Right lung (tissue), 10 donors: ENCODE data around the gene RNU11. TPM values are rescaled to one million over a fixed set of nuclear protein-coding genes. Genes with fewer than 3 reads are reported as not detected.
A peak's percentile ranks its signal among the peaks of the same experiment; 100 is the strongest.
"Not testable (repeated sequence)": the region's sequence is repeated elsewhere in the genome, so short reads cannot be mapped to it uniquely, and the experiment has no call there.

ENCODE experiments used
- DNase-seq, 2 donors: peaks; one replicate each; pipeline ENCODE4 v3.0.0-alpha.2; 2013
- long read RNA-seq, 8 donors: transcript quantifications; one replicate each; lab custom pipeline, GENCODE V29; 2026
- polyA plus RNA-seq, 5 donors: library from polyadenylated mRNA; unstranded; fragments of 120-200 nt; gene quantifications; one replicate each; pipeline versions ENCODE4 v1.2.1 to v1.2.3, GENCODE V29; 2013; ENCODE audit warnings: inconsistent platforms in 1 of 5, low replicate concordance in 1 of 5; ENCODE audit not compliant: insufficient read length in 5 of 5, insufficient read depth in 1 of 5

RNU11 gene
- not detected for polyA plus RNA-seq
- long read RNA-seq, donor 1, partial matches to known transcripts: 0 of 2 reads
- long read RNA-seq, donor 1, other reads (novel, unspliced or antisense): 0 of 2 reads
- long read RNA-seq, donor 2, partial matches to known transcripts: 0 of 1 reads
- long read RNA-seq, donor 2, other reads (novel, unspliced or antisense): 0 of 1 reads
- long read RNA-seq, donor 3, partial matches to known transcripts: 0 of 2 reads
- long read RNA-seq, donor 3, other reads (novel, unspliced or antisense): 0 of 2 reads
- long read RNA-seq, donor 4: 0 reads
- long read RNA-seq, donor 5, partial matches to known transcripts: 0 of 1 reads
- long read RNA-seq, donor 5, other reads (novel, unspliced or antisense): 0 of 1 reads
- long read RNA-seq, donor 6, partial matches to known transcripts: 0 of 1 reads
- long read RNA-seq, donor 6, other reads (novel, unspliced or antisense): 0 of 1 reads
- long read RNA-seq, donor 7: 0 reads
- long read RNA-seq, donor 8: 0 reads

DNA sequence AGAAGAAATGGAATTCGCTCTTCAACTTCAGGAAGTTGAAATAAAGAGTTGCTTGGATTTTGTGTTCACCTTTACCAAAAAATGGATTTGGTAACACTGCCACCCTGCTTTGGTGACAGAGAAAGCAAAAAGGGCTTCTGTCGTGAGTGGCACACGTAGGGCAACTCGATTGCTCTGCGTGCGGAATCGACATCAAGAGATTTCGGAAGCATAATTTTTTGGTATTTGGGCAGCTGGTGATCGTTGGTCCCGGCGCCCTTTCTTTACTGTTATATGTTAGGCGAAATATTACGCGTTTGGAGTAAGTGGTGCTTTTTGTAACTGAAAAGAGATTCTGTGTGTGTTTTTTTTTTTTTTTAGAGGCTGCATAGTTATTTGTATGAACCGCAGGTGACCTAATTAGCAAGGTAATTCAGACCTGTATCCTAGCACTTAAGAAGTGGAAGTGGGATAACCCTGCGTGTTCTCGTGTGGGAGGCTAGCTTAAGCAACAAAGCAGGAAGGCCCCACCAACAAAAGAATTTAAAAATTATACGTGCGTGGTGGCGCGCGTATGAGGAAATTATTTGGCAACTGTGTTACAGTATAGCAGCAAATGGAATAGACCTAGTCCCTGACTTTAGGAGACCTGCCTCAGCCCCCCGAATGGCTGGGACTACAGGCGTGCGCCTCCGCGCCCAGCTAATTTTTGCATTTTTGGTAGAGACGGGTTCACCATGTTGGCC is at the start of gene RNU11:
Gene RNU11 (plus strand): TSS at position 127 of the 725 bp plus-strand sequence.
- peak; percentile 96 to 99 for DNase-seq

GRCh38 chr1:28601696-28602095 is 46.7 kb upstream of the RNU11 start:
- no peak for DNase-seq

DNA sequence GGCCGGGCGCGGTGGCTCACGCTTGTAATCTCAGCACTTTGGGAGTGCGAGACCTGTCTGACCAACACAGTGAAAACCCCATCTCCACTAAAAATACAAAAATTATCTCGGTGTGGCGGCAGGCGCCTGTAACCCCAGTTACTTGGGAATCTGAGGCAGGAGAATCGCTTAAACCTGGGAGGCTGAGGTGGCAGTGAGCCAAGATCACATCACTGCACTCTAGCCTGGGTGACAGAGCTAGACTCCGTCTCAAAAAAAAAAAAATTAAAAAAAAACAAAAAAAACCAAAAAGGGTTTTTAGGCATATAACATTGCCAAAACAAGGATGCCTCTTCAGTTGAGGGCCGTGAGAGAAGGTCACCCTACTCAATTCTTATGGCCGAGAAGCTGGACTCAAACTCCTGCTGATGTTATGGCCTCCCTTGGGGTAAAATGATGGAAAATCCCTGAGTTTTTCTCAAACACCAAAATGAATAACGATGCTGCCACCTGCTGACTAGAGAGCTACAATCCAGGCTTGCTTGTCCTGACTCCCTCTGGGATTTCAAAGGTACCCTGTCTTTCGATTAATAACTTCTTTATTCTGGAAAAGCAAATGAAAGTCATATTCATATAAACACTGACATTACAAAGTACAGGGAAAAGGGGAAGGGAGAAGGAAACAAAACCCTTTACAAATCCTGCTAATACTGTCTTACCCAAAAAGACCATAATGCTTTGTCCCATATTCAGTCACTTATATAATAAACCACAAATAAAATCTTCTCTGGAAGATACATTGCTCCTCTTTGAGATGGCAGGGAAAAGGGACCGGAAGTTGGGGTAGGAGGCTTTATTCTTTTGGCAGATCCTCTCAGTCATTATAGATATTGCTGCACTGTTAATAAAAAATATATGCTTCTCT is 45.6 kb upstream of the RNU11 start:
- peak in 1 of 2 donors; percentile 71 for DNase-seq

DNA sequence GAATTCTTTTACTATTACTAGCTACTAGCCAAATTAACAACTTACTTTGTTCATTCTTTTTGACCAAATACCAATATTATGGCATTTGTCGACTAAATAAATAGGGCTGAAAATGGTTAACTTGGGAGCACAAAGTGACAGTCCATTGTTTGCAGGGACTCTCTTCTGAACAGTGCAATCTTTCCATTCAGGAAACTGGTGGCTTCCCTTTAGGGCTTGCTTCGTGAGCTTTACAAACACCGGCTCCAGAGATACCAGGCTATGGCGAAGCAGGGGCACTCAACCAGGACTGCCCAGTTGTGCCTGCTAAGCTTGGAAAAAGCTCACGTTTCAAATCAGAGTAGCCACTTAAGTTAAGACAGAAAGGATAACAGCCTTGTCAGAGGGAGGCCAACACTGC is 44.0 kb upstream of the RNU11 start:
- no peak for DNase-seq

DNA sequence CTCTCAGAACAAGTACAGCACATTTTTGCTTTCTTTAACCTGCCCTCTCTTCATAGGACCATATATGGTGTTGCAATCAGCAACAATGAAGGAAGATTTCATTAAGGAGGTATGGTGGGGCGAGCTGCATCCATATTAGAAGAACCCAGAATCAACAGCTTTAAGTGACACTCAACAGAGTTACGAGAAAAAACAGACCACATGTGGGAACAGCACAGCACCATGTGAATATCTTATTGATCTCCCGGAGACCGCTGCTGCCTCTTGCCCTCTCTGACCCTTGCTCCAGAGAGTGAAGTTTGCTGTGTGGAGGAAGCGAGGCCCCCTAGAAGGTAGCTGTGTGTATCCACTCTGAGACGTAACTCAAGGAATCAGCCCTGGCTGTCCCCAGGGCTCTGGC is 43.4 kb upstream of the RNU11 start:
- no peak for DNase-seq

GRCh38 chr1:28606771-28607170 is 41.6 kb upstream of the RNU11 start:
- no peak for DNase-seq

DNA sequence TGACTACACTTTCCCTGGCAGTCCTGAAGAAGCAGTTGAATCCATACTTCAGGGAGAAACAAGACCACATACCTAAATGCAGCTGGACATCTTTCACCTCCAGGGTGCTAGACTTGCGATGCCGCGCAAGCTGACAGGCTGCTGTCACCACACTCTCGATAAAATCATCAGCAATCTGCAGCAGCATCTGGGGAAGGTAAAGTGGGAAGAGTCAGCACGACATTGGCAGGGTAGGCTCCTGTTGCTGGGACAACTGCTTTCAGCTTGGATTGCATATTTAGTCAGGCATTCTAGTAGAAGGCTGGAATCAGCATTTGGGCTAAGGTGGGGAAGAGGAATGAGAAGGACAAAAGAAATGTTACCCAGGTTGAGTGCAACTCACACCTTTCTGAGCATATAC is 35.2 kb upstream of the RNU11 start:
- DNase-seq: no peak

GRCh38 chr1:28631713-28632112 is 16.7 kb upstream of the RNU11 start:
- no peak for DNase-seq

- no peak for DNase-seq
Measured at GRCh38 chr1:28632560-28632959, 15.8 kb upstream of the RNU11 start.

- no peak for DNase-seq
Measured at GRCh38 chr1:28640766-28641165, 7.6 kb upstream of the RNU11 start.

- DNase-seq: peak in 1 of 2 donors; percentile 16
Measured at GRCh38 chr1:28642056-28642846, 6.1 kb upstream of the RNU11 start.

DNA sequence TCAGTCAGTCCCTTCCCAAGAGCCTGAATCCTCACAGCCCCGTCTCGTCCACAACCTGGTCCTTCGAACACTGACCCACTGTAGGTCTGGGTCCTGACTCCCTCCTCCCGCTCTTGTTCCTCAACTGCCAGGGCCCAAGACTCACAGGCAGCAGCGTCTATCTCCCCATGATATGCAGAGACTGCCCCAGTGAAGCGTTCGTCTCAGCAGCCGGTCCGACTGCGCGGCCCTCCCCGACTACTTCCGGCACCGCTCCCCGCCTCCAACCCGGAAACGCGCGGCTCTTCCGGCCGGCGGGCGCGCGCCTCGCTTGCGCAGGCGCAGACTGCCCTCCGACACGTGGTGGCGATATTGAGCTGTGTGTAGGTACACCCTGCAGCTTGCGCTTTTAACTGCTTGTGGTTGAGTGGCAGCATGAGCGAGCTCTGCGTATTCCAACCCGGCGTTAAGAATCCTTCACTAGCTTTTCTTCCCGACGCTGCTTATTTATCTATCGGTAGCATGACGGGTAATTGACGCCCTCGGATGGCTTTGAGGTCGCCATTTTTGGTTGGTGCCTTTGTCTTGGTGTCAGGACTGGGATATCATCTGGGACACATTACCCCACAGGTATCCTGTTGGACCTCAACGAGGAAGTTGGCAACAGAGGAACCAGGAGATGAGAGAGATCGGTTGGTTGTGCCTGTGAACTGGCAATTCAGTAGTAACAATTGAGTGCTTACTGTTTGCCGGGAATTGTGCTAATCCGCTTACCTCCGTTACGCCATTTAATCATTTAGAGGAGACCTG is 5.4 kb upstream of the RNU11 start, which contains the start of gene TAF12:
Gene TAF12 (minus strand): TSS at position 221 of the 789 bp plus-strand sequence. CDS start 20,986 bp downstream, outside the sequence.
- DNase-seq: peak; percentile 97

DNA sequence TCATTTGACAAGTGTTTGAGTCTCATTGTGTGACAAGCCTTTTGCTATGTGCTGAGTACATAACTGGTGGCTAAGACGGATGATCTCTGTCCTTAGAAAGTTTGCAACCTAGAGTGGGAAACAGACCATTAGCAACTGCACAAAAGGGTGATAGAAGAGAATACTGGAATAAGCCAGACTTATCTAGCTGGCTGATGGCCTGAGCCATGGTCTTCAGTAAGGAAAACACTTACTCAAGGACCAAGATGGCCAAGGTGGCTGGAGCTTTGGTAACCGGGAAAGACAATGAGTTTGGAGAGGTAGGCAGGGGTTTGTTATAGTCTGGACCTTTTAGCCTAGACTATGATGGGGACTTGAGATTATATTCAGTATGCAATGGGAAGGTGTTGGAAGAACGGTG is 3.9 kb upstream of the RNU11 start:
- no peak for DNase-seq

DNA sequence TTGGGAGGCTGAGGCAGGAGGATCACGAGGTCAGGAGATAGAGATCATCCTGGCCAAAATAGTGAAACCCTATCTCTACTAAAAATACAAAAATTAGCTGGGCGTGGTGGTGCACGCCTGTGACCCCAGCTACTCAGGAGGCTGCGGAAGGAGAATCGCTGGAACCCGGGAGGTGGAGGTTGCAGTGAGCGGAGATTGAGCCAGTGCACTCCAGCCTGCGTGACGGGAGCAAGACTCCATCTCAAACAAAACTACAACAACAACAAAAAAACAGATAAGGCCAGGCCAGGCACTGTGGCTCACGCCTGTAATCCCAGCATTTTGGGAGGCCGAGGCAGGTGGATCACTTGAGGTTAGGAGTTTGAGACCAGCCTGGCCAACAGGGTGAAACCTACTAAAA is 3.0 kb upstream of the RNU11 start:
- not testable (repeated sequence) for DNase-seq

DNA sequence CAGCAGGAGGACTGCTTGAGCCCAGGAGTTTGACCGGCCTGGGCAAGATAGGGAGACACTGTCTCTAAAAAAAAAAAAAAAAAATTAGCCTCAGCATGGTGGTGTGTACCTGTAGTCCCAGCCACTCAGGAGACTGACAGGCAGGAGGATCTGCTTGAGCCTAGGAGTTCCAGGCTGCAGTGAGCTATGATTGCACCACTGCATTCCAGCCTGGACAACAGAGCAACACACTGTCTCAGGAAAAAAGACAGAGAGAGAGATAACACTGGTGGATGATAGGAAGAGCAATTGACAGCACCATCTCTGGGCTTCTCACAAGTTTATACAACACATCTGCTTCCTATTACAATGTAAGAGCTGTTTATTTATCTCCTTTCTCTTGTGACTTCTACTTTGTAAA is 2.4 kb upstream of the RNU11 start:
- no peak for DNase-seq

GRCh38 chr1:28648008-28648473 is 359 bp upstream of the RNU11 start:
- peak in 1 of 2 donors; percentile 94 for DNase-seq

DNA sequence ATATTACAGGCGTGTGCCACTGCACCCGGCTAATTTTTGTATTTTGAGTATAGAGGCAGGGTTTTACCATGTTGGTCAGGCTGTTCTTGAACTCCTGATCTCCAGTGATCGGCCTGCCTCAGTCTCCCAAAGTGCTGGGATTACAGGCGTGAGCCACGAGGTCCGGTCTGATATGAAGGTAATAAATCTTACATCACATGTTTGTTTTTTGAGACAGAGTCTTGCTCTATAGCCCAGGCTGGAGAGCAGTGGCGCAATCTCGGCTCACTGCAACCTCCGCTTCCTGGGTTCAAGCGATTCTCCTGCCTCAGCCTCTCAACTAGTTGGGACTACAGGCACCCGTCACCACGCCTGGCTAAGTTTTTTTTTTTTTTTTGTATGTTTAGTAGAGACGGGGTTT is 4.7 kb downstream of the RNU11 start:
- DNase-seq: not testable (repeated sequence)

DNA sequence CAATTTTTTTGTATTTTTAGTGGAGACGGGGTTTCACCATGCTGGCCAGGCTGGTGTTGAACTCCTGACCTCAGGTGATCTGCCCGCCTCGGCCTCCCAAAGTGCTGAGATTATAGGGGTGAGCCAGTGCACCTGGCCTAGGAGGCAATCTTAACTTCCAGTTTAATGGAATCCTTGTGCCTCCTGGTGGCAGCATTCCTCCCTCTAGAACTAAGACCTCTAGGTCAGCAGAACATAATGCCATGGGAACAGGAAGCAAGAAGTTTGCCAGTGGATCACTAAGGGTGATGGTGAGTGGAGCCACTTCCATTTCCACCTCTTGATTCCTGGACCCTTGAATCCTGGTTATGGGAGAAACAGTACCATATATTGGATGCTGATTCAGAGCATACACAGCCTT is 5.5 kb downstream of the RNU11 start:
- peak in 1 of 2 donors; percentile 6 for DNase-seq

GRCh38 chr1:28655448-28656311 is 7.3 kb downstream of the RNU11 start:
- DNase-seq: not testable (repeated sequence)
